ENCODE measurements around the gene CCDC6. TPM values are rescaled to one million over a fixed set of nuclear protein-coding genes. Genes with fewer than 3 reads are reported as not detected.

Gene CCDC6
- polyA plus RNA-seq, 1 donor (not counting 4 experiments of a cell fraction or from before 2014, with no cell fraction given): 46.5 TPM

- no peak overlapping the region for H3K9ac ChIP-seq (ENCODE audit: control insufficient read depth, extremely low read depth, insufficient read depth, low read length)
- dilution Hi-C loops (cut with MboI; ENCODE audit: extremely low pct_ligation_motif_present, low sequenced_read_pairs): no loop called here
- H3K79me2 ChIP-seq (ENCODE audit: control insufficient read depth, insufficient read depth, low read length): no peaks in the 10 kb centered on the region
- H2AFZ ChIP-seq (ENCODE audit: control insufficient read depth, low read length): no peak overlapping the region
- H3K27ac ChIP-seq (ENCODE audit: control insufficient read depth, insufficient read depth, low read length): no peak overlapping the region
- no peak overlapping the region for H3K4me3 ChIP-seq (ENCODE audit: control insufficient read depth in 2 of 3, extremely low read depth in 1 of 3, insufficient read depth in 2 of 3, low read depth in 1 of 3, low read length in 3 of 3)
- FAIRE-seq (no peak), DNase-seq (ENCODE audit: low read depth, low spot score) (no peak)
- no peaks in the 10 kb centered on the region for H3K9me3 ChIP-seq (ENCODE audit: control insufficient read depth, low read depth, low read length)
- H3K4me1 ChIP-seq (ENCODE audit: control insufficient read depth, extremely low read depth, insufficient read depth, low read length): no peaks in the 10 kb centered on the region
- no peak overlapping the region for H3K4me2 ChIP-seq (ENCODE audit: control insufficient read depth, extremely low read depth, insufficient read depth, low read depth, low read length)
- no peaks in the 10 kb centered on the region for H3K36me3 ChIP-seq (ENCODE audit: control insufficient read depth in 2 of 2, extremely low read depth in 1 of 2, insufficient read depth in 2 of 2, low read length in 2 of 2)
- no peaks in the 10 kb centered on the region for H4K20me1 ChIP-seq (ENCODE audit: control insufficient read depth, extremely low read depth, insufficient read depth, low read length)
- no peaks in the 10 kb centered on the region for H3K9me1 ChIP-seq (ENCODE audit: control insufficient read depth, extremely low read depth, insufficient read depth, low read length)
- no peak for TF ChIP-seq CTCF (optimal IDR thresholded peaks at IDR 0.05 in 1 of 3, IDR thresholded peaks at IDR 0.05 in 1 of 3, conservative IDR thresholded peaks at IDR 0.05 in 1 of 3; ENCODE audit: extremely low read depth in 1 of 3, insufficient read depth in 2 of 3, low read length in 3 of 3)
- TF ChIP-seq EZH2 (IDR thresholded peaks at IDR 0.05; ENCODE audit: low read length): no peak
- peaks cover 3% of the 10 kb centered on the region for H3K27me3 ChIP-seq (ENCODE audit: control insufficient read depth, extremely low read depth, insufficient read depth, low read length)
Measured at GRCh38 chr10:59757966-59758365, 148.4 kb downstream of the CCDC6 start.

GRCh38 chr10:59754951-59755350, 151.4 kb downstream of the CCDC6 start:
- dilution Hi-C loops (cut with MboI; ENCODE audit: extremely low pct_ligation_motif_present, low sequenced_read_pairs): no loop called here
- no peak overlapping the region for H3K9ac ChIP-seq (ENCODE audit: control insufficient read depth, extremely low read depth, insufficient read depth, low read length)
- H3K4me1 ChIP-seq (ENCODE audit: control insufficient read depth, extremely low read depth, insufficient read depth, low read length): no peaks in the 10 kb centered on the region
- FAIRE-seq (no peak), DNase-seq (ENCODE audit: low read depth, low spot score) (no peak)
- H3K4me3 ChIP-seq (ENCODE audit: control insufficient read depth in 2 of 3, extremely low read depth in 1 of 3, insufficient read depth in 2 of 3, low read depth in 1 of 3, low read length in 3 of 3): no peak overlapping the region
- no peak overlapping the region for H3K4me2 ChIP-seq (ENCODE audit: control insufficient read depth, extremely low read depth, insufficient read depth, low read depth, low read length)
- no peaks in the 10 kb centered on the region for H3K36me3 ChIP-seq (ENCODE audit: control insufficient read depth in 2 of 2, extremely low read depth in 1 of 2, insufficient read depth in 2 of 2, low read length in 2 of 2)
- TF ChIP-seq CTCF (optimal IDR thresholded peaks at IDR 0.05 in 1 of 3, IDR thresholded peaks at IDR 0.05 in 1 of 3, conservative IDR thresholded peaks at IDR 0.05 in 1 of 3; ENCODE audit: extremely low read depth in 1 of 3, insufficient read depth in 2 of 3, low read length in 3 of 3): no peak
- TF ChIP-seq EZH2 (IDR thresholded peaks at IDR 0.05; ENCODE audit: low read length): no peak
- no peak overlapping the region for H2AFZ ChIP-seq (ENCODE audit: control insufficient read depth, low read length)
- H3K9me1 ChIP-seq (ENCODE audit: control insufficient read depth, extremely low read depth, insufficient read depth, low read length): no peaks in the 10 kb centered on the region
- H4K20me1 ChIP-seq (ENCODE audit: control insufficient read depth, extremely low read depth, insufficient read depth, low read length): no peaks in the 10 kb centered on the region
- no peak overlapping the region for H3K27ac ChIP-seq (ENCODE audit: control insufficient read depth, insufficient read depth, low read length)
- H3K79me2 ChIP-seq (ENCODE audit: control insufficient read depth, insufficient read depth, low read length): no peaks in the 10 kb centered on the region
- peaks cover 3% of the 10 kb centered on the region for H3K27me3 ChIP-seq (ENCODE audit: control insufficient read depth, extremely low read depth, insufficient read depth, low read length)
- H3K9me3 ChIP-seq (ENCODE audit: control insufficient read depth, low read depth, low read length): no peaks in the 10 kb centered on the region

Measured in keratinocyte (primary cell).